ENCODE measurements around the gene TEX19. TPM values are rescaled to one million over a fixed set of nuclear protein-coding genes. Genes with fewer than 3 reads are reported as not detected.

The TEX19 gene
- total and polyA plus RNA-seq, 2 of the 4 experiments (the other 2 are of a cell fraction), result under 0.01 to 0.03 TPM

- CTCF ChIA-PET, result interaction anchor here (0.5 kb wide), 1 partner anchor 49 kb away, joined by 3 read pairs; no protein-coding TSS in a partner anchor
- H3K79me1 ChIP-seq (ENCODE audit: low read depth in 1 of 2, low read length in 2 of 2), result 0 out of 4 replicates have a peak, but pooled peaks cover 0 to 3% of the 10 kb centered on the region in 2 experiments
- no peak overlapping the region for H3K27ac ChIP-seq (ENCODE audit: insufficient read depth, low read length)
- no peak overlapping the region for H2BK5ac ChIP-seq (ENCODE audit: low read depth, low read length, poor library complexity, severe bottlenecking)
- H3K9me1 ChIP-seq (ENCODE audit: insufficient read depth, low read length), result peaks cover 3% of the 10 kb centered on the region; the same call in 1 of the 2 replicates
- peak overlapping the region; percentile 3; the same call in 1 of the 2 replicates for H4K5ac ChIP-seq (ENCODE audit: low read depth, low read length)
- H3K9me3 ChIP-seq (ENCODE audit: control insufficient read depth, insufficient read depth, low read length), result no peaks in the 10 kb centered on the region
- no peak overlapping the region for H3K4me3 ChIP-seq (ENCODE audit: insufficient read depth, low read depth, low read length)
- intact Hi-C loops (cut with micrococcal nuclease) (no loop called here), in situ Hi-C loops (cut with MboI; ENCODE audit: low sequenced_read_pairs) (no loop called here), dilution Hi-C loops (cut with HindIII; ENCODE audit: low sequenced_read_pairs, unreplicated experiment) (no loop called here)
- 77% methylated on average over 12 of the region's 25 CpGs; no CpG with 5 or more reads in 1 of the 2 experiments for WGBS, 2 experiments (ENCODE audit: extremely low coverage in 2 of 2, insufficient read length in 1 of 2)
- no peak overlapping the region for H3K56ac ChIP-seq (ENCODE audit: extremely low read depth, insufficient read depth, low read length)
- H2AK9ac ChIP-seq (replicated peaks; ENCODE audit: low read depth, low read length, poor library complexity), result peak overlapping the region; percentile 68
- ATAC-seq (ENCODE audit: low read depth) (no peak), DNase-seq (no peak)
- BruUV-seq (replicated peaks), result no TSS peak
- no peak for TF ChIP-seq MXI1 (IDR thresholded peaks at IDR 0.05; ENCODE audit: borderline replicate concordance, low read depth, low read length)
- TF ChIP-seq BHLHE40 (IDR thresholded peaks at IDR 0.05; ENCODE audit: low read depth, low read length), result no peak
- no peak for TF ChIP-seq CEBPB (IDR thresholded peaks at IDR 0.05; ENCODE audit: low read depth, low read length)
- no peak for TF ChIP-seq NFE2L2 (IDR thresholded peaks at IDR 0.05; ENCODE audit: low read depth, low read length)
- no peak for TF ChIP-seq USF2 (IDR thresholded peaks at IDR 0.05; ENCODE audit: low read depth, low read length)
- TF ChIP-seq SMC3 (IDR thresholded peaks at IDR 0.05; ENCODE audit: low read depth, low read length), result no peak
- H3K4ac ChIP-seq (ENCODE audit: low read depth, low read length), result peak overlapping the region; percentile 56
- H3K4me1 ChIP-seq (ENCODE audit: control insufficient read depth, insufficient read depth, low read length), result peaks cover 27% of the 10 kb centered on the region
- H2AK5ac ChIP-seq (ENCODE audit: low read depth, low read length), result 0 out of 2 replicates have a peak overlapping the region, but pooled peaks have one; percentile 21
- POLR2A ChIA-PET (ENCODE audit: unreplicated experiment), result no interaction called here
- peak overlapping the region; percentile 75 for H2AFZ ChIP-seq (replicated peaks; ENCODE audit: low read length, poor library complexity)
- H4K20me1 ChIP-seq (ENCODE audit: insufficient read depth, low read length), result no peaks in the 10 kb centered on the region
- H4K91ac ChIP-seq (ENCODE audit: insufficient read depth, low read depth, low read length), result no peak overlapping the region
- no peak overlapping the region; a peak in 1 of 4 replicates for H4K8ac ChIP-seq (ENCODE audit: low read depth in 2 of 2, low read length in 2 of 2)
- no peaks in the 10 kb centered on the region for H3K36me3 ChIP-seq (ENCODE audit: control insufficient read depth, insufficient read depth, low read length)
- H3K9ac ChIP-seq (ENCODE audit: low read depth, low read length), result no peak overlapping the region
- no peak overlapping the region for H2BK20ac ChIP-seq (ENCODE audit: low read depth, low read length)
- no peak overlapping the region for H3K23ac ChIP-seq (ENCODE audit: low read depth, low read length)
- 0 out of 2 replicates have a peak overlapping the region, but pooled peaks have one; percentile 4 for H3K14ac ChIP-seq (replicated peaks; ENCODE audit: low read depth, low read length)
- H3K18ac ChIP-seq (ENCODE audit: low read depth, low read length), result no peak overlapping the region
- 0 out of 2 replicates have a peak overlapping the region, but pooled peaks have one; percentile 16 for H2BK120ac ChIP-seq (ENCODE audit: low read depth, low read length)
- H3K27me3 ChIP-seq (ENCODE audit: control insufficient read depth, insufficient read depth, low read length), result 0 out of 2 replicates have a peak, but pooled peaks cover 3% of the 10 kb centered on the region
- no peak overlapping the region for H2BK15ac ChIP-seq (ENCODE audit: low read depth, low read length)
- no peak overlapping the region; the same call in 1 of the 2 replicates for H3K4me2 ChIP-seq (ENCODE audit: low read depth, low read length)
Observed at GRCh38 chr17:82334204-82334621, 24.8 kb upstream of the TEX19 start.

Measured in IMR-90 (cell line).